Bronchial epithelial cell (primary cell): ENCODE data around the gene STK32C. TPM values are rescaled to one million over a fixed set of nuclear protein-coding genes. Genes with fewer than 3 reads are reported as not detected.
A peak's percentile ranks its signal among the peaks of the same experiment; 100 is the strongest.

Source experiments
- DNase-seq: peaks from one replicate; pipeline ENCODE4 v3.0.0-alpha.2; 2010; ENCODE audit warnings: low read depth
- FAIRE-seq: peaks from 2 replicates; lab custom pipeline; 2011; peaks lifted over from hg19 to GRCh38; lab: Jason Lieb, UNC
- H3K27me3 ChIP-seq: 2 replicates; pipeline ENCODE4 v1.5.1; 2011; ENCODE audit warnings: low read length; ENCODE audit not compliant: control insufficient read depth, insufficient read depth
- H3K36me3 ChIP-seq: 2 replicates; pipeline ENCODE4 v1.5.1; 2011; ENCODE audit warnings: low read length; ENCODE audit not compliant: control insufficient read depth, insufficient read depth
- H3K4me3 ChIP-seq: 2 replicates; pipeline ENCODE4 v1.5.1; 2011; ENCODE audit warnings: mild to moderate bottlenecking, low read depth, low read length, control low read depth
- CTCF ChIP-seq: IDR thresholded peaks from 2 replicates; pipeline ENCODE4 v1.5.1; 2011; ENCODE audit warnings: mild to moderate bottlenecking, moderate library complexity, low read length, control low read depth, inconsistent platforms; ENCODE audit not compliant: insufficient read depth, severe bottlenecking
- total RNA-seq: library from RNA; depleted of rRNA; stranded (reverse); fragments of >200 nt; gene quantifications from 2 replicates; pipeline ENCODE4 v1.2.1, GENCODE V29; 2014

Gene STK32C
- total RNA-seq, 1 donor from 2014 or later = 9.7 TPM

- H3K4me3 ChIP-seq = no peak overlapping the region
- no peak for TF ChIP-seq CTCF
- FAIRE-seq (no peak), DNase-seq (no peak)
- no peaks in the 10 kb centered on the region for H3K36me3 ChIP-seq
- no peaks in the 10 kb centered on the region for H3K27me3 ChIP-seq
Observed at GRCh38 chr10:132197271-132198067, 110.3 kb downstream of the STK32C start.

- Histone ChIP-seq H3K27me3 (no peaks in the 10 kb centered on the region), H3K4me3 (no peak overlapping the region), H3K36me3 (no peaks in the 10 kb centered on the region)
- TF ChIP-seq CTCF = no peak
- FAIRE-seq (no peak), DNase-seq (no peak)
Observed at GRCh38 chr10:132196178-132197113, 111.3 kb downstream of the STK32C start.

- FAIRE-seq = peak; percentile 36
- Histone ChIP-seq H3K4me3 (no peak overlapping the region), H3K36me3 (no peaks in the 10 kb centered on the region), H3K27me3 (no peaks in the 10 kb centered on the region)
- no peak for TF ChIP-seq CTCF
- no peak for DNase-seq
Observed at GRCh38 chr10:132195366-132196075, 112.2 kb downstream of the STK32C start.

- TF ChIP-seq CTCF = no peak
- H3K36me3 ChIP-seq = no peaks in the 10 kb centered on the region
- H3K27me3 ChIP-seq = no peaks in the 10 kb centered on the region
- no peak overlapping the region for H3K4me3 ChIP-seq
- DNase-seq (no peak), FAIRE-seq (no peak)
Observed at GRCh38 chr10:132194726-132195125, 113.0 kb downstream of the STK32C start.

- FAIRE-seq (no peak), DNase-seq (no peak)
- Histone ChIP-seq H3K4me3 (no peak overlapping the region), H3K36me3 (no peaks in the 10 kb centered on the region), H3K27me3 (no peaks in the 10 kb centered on the region)
- TF ChIP-seq CTCF = no peak
Observed at GRCh38 chr10:132193907-132194552, 113.7 kb downstream of the STK32C start.
